Measurements from ENCODE around the gene INSL6.
"Not testable (repeated sequence)": the region's sequence is repeated elsewhere in the genome, so short reads cannot be mapped to it uniquely, and the experiment has no call there.

Gene INSL6

GRCh38 chr9:5186416-5187169 is 1.2 kb upstream of the INSL6 start:
- H3K18ac ChIP-seq (ENCODE audit: low read length): no peak overlapping the region
- WGBS, 2 donors (ENCODE audit: extremely low coverage in 2 of 2, insufficient read length in 2 of 2, insufficient replicate concordance in 1 of 2): 100% methylated on average over 1 of the region's 8 CpGs; no CpG with 5 or more reads in 1 of the 2 donors

DNA sequence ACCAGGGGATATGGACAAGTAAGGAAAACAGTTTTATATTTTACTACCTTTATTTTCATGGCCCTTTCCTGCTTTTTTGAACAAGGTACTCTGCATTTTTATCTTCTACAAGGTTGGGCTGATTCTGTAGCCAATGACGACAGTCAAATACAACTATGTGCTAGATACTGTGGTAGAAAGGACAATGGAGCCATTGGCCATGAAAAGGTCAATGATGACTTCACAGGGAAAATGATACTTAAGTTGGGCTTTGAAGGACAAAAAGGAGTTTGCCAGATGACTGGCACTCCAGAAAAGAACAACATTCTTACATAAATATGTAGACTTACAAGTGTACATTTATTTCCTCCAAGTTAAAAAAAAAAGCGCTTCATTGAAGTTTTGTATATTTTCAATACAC is 663 bp downstream of the INSL6 start:
- no CpG with 5 or more reads among the region's 2 CpGs for WGBS, 2 donors (ENCODE audit: extremely low coverage in 2 of 2, insufficient read length in 2 of 2, insufficient replicate concordance in 1 of 2)

More at GRCh38 chr9:5186416-5187169, 1.2 kb upstream of the INSL6 start:
- DNase-seq (ENCODE audit: low spot score): peak; percentile 21
- no peak overlapping the region for H4K8ac ChIP-seq (ENCODE audit: low read depth, low read length)
- no peak overlapping the region for H3K27ac ChIP-seq (replicated peaks; ENCODE audit: low read length)
- no peak overlapping the region for H2BK12ac ChIP-seq (ENCODE audit: low read length)
- H2BK15ac ChIP-seq (ENCODE audit: low read length): no peak overlapping the region
- no peak overlapping the region for H4K91ac ChIP-seq (ENCODE audit: low read depth, low read length, poor library complexity)
- no peaks in the 10 kb centered on the region for H3K27me3 ChIP-seq (ENCODE audit: control insufficient read depth in 3 of 3, insufficient read depth in 3 of 3, low read depth in 1 of 3, low read length in 3 of 3)
- H3K79me1 ChIP-seq (ENCODE audit: low read depth, low read length): no peaks in the 10 kb centered on the region
- H3K36me3 ChIP-seq (replicated peaks in 1 of 2; ENCODE audit: control insufficient read depth in 2 of 2, insufficient read depth in 2 of 2, low read length in 2 of 2): no peaks in the 10 kb centered on the region
- H3K4me1 ChIP-seq (ENCODE audit: control insufficient read depth in 2 of 2, insufficient read depth in 1 of 2, low read depth in 1 of 2, low read length in 2 of 2): no peaks in the 10 kb centered on the region
- H3K4me3 ChIP-seq (ENCODE audit: low read length in 2 of 2): no peak overlapping the region
- H3K9me3 ChIP-seq (replicated peaks in 1 of 2; ENCODE audit: control insufficient read depth in 2 of 2, insufficient read depth in 1 of 2, low read depth in 1 of 2, low read length in 2 of 2): no peaks in the 10 kb centered on the region
- no peak overlapping the region for H3K4ac ChIP-seq (ENCODE audit: low read length)
- no peak overlapping the region for H2BK5ac ChIP-seq (ENCODE audit: low read length)
- H2AFZ ChIP-seq (ENCODE audit: low read length): no peak overlapping the region
- no peak overlapping the region for H3K9ac ChIP-seq (ENCODE audit: low read depth, low read length, poor library complexity)
- H2AK5ac ChIP-seq (ENCODE audit: low read depth, low read length): no peak overlapping the region
- H2BK120ac ChIP-seq (ENCODE audit: low read depth, low read length): no peak overlapping the region
- H3K23ac ChIP-seq (ENCODE audit: low read depth, low read length, poor library complexity): no peak overlapping the region
- H3K14ac ChIP-seq (ENCODE audit: low read length): no peak overlapping the region
- H3K4me2 ChIP-seq (ENCODE audit: insufficient read depth, low read length, poor library complexity, severe bottlenecking): no peak overlapping the region

DNA sequence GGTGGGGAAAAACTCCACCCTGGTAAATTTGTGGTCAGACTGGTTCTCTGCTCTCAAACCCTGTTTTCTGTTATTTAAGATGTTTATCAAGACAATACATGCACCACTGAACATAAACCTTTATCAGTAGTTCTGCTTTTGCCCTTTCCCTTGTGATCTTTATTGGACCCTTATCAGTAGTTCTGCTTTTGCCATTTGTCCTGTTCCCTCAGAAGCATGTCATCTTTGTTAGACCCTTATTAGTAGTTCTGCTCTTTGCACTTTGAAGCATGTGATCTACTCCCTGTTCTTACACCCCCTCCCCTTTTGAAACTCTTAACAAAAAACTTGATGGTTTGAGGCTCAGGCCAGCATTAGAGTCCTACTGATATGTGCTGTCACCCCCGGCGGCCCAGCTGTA is 4.8 kb downstream of the INSL6 start:
- WGBS, 2 donors (ENCODE audit: extremely low coverage in 2 of 2, insufficient read length in 2 of 2, insufficient replicate concordance in 1 of 2): no CpG with 5 or more reads among the region's 2 CpGs
- H3K14ac ChIP-seq (ENCODE audit: low read length); H2AK5ac ChIP-seq (ENCODE audit: low read depth, low read length); H3K79me1 ChIP-seq (ENCODE audit: low read depth, low read length); DNase-seq (ENCODE audit: low spot score); H2BK15ac ChIP-seq (ENCODE audit: low read length); H3K9me3 ChIP-seq (replicated peaks in 1 of 2; ENCODE audit: control insufficient read depth in 2 of 2, insufficient read depth in 1 of 2, low read depth in 1 of 2, low read length in 2 of 2); H3K27me3 ChIP-seq (ENCODE audit: control insufficient read depth in 3 of 3, insufficient read depth in 3 of 3, low read depth in 1 of 3, low read length in 3 of 3); H3K4ac ChIP-seq (ENCODE audit: low read length); H3K4me2 ChIP-seq (ENCODE audit: insufficient read depth, low read length, poor library complexity, severe bottlenecking); H3K18ac ChIP-seq (ENCODE audit: low read length); H3K9ac ChIP-seq (ENCODE audit: low read depth, low read length, poor library complexity); H2BK5ac ChIP-seq (ENCODE audit: low read length); H3K36me3 ChIP-seq (replicated peaks in 1 of 2; ENCODE audit: control insufficient read depth in 2 of 2, insufficient read depth in 2 of 2, low read length in 2 of 2); H2AFZ ChIP-seq (ENCODE audit: low read length); H4K8ac ChIP-seq (ENCODE audit: low read depth, low read length); H3K27ac ChIP-seq (replicated peaks; ENCODE audit: low read length); H3K4me3 ChIP-seq (ENCODE audit: low read length in 2 of 2); H4K91ac ChIP-seq (ENCODE audit: low read depth, low read length, poor library complexity); H3K23ac ChIP-seq (ENCODE audit: low read depth, low read length, poor library complexity); H3K4me1 ChIP-seq (ENCODE audit: control insufficient read depth in 2 of 2, insufficient read depth in 1 of 2, low read depth in 1 of 2, low read length in 2 of 2); H2BK12ac ChIP-seq (ENCODE audit: low read length); H2BK120ac ChIP-seq (ENCODE audit: low read depth, low read length): not testable (repeated sequence)

More for the DNA sequence above, 663 bp downstream of the INSL6 start:
- Histone ChIP-seq H3K9me3 (replicated peaks in 1 of 2; ENCODE audit: control insufficient read depth in 2 of 2, insufficient read depth in 1 of 2, low read depth in 1 of 2, low read length in 2 of 2) (no peaks in the 10 kb centered on the region), H3K4ac (ENCODE audit: low read length) (no peak overlapping the region), H3K9ac (ENCODE audit: low read depth, low read length, poor library complexity) (no peak overlapping the region), H2AFZ (ENCODE audit: low read length) (no peak overlapping the region), H3K27me3 (ENCODE audit: control insufficient read depth in 3 of 3, insufficient read depth in 3 of 3, low read depth in 1 of 3, low read length in 3 of 3) (no peaks in the 10 kb centered on the region), H3K4me3 (ENCODE audit: low read length in 2 of 2) (no peak overlapping the region), H3K14ac (ENCODE audit: low read length) (no peak overlapping the region), H3K18ac (ENCODE audit: low read length) (no peak overlapping the region), H3K27ac (replicated peaks; ENCODE audit: low read length) (no peak overlapping the region), H3K4me1 (ENCODE audit: control insufficient read depth in 2 of 2, insufficient read depth in 1 of 2, low read depth in 1 of 2, low read length in 2 of 2) (no peaks in the 10 kb centered on the region), H4K91ac (ENCODE audit: low read depth, low read length, poor library complexity) (no peak overlapping the region), H2BK15ac (ENCODE audit: low read length) (no peak overlapping the region), H3K79me1 (ENCODE audit: low read depth, low read length) (no peaks in the 10 kb centered on the region), H2AK5ac (ENCODE audit: low read depth, low read length) (no peak overlapping the region), H3K23ac (ENCODE audit: low read depth, low read length, poor library complexity) (no peak overlapping the region), H3K4me2 (ENCODE audit: insufficient read depth, low read length, poor library complexity, severe bottlenecking) (no peak overlapping the region), H3K36me3 (replicated peaks in 1 of 2; ENCODE audit: control insufficient read depth in 2 of 2, insufficient read depth in 2 of 2, low read length in 2 of 2) (no peaks in the 10 kb centered on the region), H2BK120ac (ENCODE audit: low read depth, low read length) (no peak overlapping the region), H4K8ac (ENCODE audit: low read depth, low read length) (no peak overlapping the region), H2BK12ac (ENCODE audit: low read length) (no peak overlapping the region), H2BK5ac (ENCODE audit: low read length) (no peak overlapping the region)
- no peak for DNase-seq (ENCODE audit: low spot score)

GRCh38 chr9:5178126-5178805 is 7.2 kb downstream of the INSL6 start:
- DNase-seq (ENCODE audit: low spot score): no peak
- no peaks in the 10 kb centered on the region for H3K79me1 ChIP-seq (ENCODE audit: low read depth, low read length)

More at GRCh38 chr9:5178126-5178805, 7.2 kb downstream of the INSL6 start:
- no peak overlapping the region for H2BK12ac ChIP-seq (ENCODE audit: low read length)
- no peak overlapping the region for H3K14ac ChIP-seq (ENCODE audit: low read length)
- H2BK5ac ChIP-seq (ENCODE audit: low read length): no peak overlapping the region
- H3K27me3 ChIP-seq (ENCODE audit: control insufficient read depth in 3 of 3, insufficient read depth in 3 of 3, low read depth in 1 of 3, low read length in 3 of 3): no peaks in the 10 kb centered on the region
- H3K23ac ChIP-seq (ENCODE audit: low read depth, low read length, poor library complexity): no peak overlapping the region
- H4K8ac ChIP-seq (ENCODE audit: low read depth, low read length): peak overlapping the region; percentile 6
- H3K36me3 ChIP-seq (replicated peaks in 1 of 2; ENCODE audit: control insufficient read depth in 2 of 2, insufficient read depth in 2 of 2, low read length in 2 of 2): no peaks in the 10 kb centered on the region
- no peak overlapping the region for H3K9ac ChIP-seq (ENCODE audit: low read depth, low read length, poor library complexity)
- H2AFZ ChIP-seq (ENCODE audit: low read length): no peak overlapping the region
- no peak overlapping the region for H2AK5ac ChIP-seq (ENCODE audit: low read depth, low read length)
- peaks cover 0 to 2% of the 10 kb centered on the region in 2 donors for H3K9me3 ChIP-seq (replicated peaks in 1 of 2; ENCODE audit: control insufficient read depth in 2 of 2, insufficient read depth in 1 of 2, low read depth in 1 of 2, low read length in 2 of 2)
- H2BK15ac ChIP-seq (ENCODE audit: low read length): no peak overlapping the region
- no CpG with 5 or more reads among the region's 4 CpGs for WGBS, 2 donors (ENCODE audit: extremely low coverage in 2 of 2, insufficient read length in 2 of 2, insufficient replicate concordance in 1 of 2)
- H3K4me1 ChIP-seq (ENCODE audit: control insufficient read depth in 2 of 2, insufficient read depth in 1 of 2, low read depth in 1 of 2, low read length in 2 of 2): no peaks in the 10 kb centered on the region
- no peak overlapping the region for H4K91ac ChIP-seq (ENCODE audit: low read depth, low read length, poor library complexity)
- no peak overlapping the region for H3K18ac ChIP-seq (ENCODE audit: low read length)
- H3K27ac ChIP-seq (replicated peaks; ENCODE audit: low read length): no peak overlapping the region
- no peak overlapping the region for H3K4ac ChIP-seq (ENCODE audit: low read length)
- no peak overlapping the region for H3K4me2 ChIP-seq (ENCODE audit: insufficient read depth, low read length, poor library complexity, severe bottlenecking)
- H2BK120ac ChIP-seq (ENCODE audit: low read depth, low read length): no peak overlapping the region
- no peak overlapping the region for H3K4me3 ChIP-seq (ENCODE audit: low read length in 2 of 2)
